ENCODE data around the gene ALDH1A1. TPM values are rescaled to one million over a fixed set of nuclear protein-coding genes. Genes with fewer than 3 reads are reported as not detected.

Gene ALDH1A1
- polyA plus RNA-seq, 3 donors, result 256 to 292 (median 277) TPM

DNA sequence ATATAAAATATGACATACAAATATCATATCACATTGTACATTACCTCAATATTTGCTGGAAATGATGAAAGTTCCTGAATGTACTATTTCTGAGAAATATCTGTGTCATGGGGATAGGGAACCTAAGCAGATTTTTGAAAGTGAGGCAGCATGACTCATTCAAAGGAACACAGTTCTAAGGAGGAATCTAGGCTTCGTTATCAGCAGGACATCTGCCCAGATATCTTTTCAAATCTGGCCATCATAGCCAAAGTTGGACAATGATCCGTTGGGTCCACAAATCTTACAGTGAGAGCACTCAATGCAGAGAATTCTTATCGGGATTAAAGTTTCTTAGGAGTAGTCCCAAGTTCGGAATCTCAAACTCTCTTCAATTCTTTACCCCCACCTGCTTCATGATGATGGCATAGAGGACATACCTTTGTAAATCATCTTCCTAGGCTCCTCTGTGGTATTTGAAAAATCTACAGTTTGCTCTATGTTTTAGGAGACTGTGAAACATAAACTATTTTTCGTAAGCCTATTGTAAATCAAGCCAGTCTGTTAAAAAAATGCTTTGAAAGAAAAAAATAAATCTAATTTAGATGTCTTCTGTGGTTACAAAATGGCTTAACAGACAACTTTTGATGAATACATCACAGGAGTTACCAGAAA is 29.4 kb upstream of the ALDH1A1 start:
- DNase-seq, result no peak

DNA sequence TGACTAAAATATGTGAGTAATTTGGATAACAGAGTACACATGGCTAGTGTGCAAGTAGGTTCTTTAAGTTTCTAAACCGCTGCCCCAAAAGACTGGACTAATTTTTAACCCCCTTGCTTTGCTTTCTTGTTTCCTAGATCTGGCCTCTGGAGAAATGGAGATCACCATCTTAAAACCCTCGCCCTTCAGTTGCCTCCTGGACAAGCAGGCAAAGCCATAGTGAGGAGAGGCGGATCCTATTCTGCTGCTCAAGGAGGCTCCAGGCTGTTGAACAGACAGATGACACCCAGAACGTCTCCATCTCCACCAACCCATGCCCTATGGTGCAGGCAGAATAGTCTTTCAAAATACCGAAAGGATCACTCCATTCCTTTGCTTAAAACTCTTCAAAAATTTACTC is 28.6 kb upstream of the ALDH1A1 start:
- no peak for DNase-seq

DNA sequence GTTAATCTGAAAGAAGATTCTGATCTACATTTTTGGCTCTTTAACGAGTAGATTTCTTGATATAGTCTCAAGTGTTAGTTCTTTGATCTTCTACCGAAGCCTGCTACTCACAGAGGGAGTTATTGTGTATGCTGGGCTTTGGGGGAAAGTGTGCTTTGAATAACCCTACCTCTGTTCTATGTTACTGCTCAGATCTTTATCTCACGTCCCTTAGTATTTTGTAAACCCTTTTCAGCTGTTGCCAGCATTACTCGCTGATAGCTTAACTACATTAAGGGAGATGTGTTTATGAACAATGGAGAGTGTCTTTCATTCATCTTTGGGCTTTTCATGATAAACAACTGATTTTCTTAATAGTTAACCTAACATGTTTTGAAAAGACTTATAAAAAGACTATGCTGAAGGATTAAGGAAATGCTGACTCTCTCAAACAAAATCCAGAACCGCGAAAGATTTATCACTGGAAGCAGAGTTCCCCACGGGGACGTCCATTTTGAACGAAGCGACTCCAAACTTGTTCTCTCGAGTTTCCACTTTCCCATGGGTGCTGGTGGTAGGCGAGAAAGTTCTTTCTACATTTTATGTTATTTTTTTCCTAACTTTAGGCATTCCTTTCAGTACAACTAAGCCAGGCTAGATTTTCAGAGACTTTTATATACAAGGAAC is 27.9 kb upstream of the ALDH1A1 start:
- no peak for DNase-seq

DNA sequence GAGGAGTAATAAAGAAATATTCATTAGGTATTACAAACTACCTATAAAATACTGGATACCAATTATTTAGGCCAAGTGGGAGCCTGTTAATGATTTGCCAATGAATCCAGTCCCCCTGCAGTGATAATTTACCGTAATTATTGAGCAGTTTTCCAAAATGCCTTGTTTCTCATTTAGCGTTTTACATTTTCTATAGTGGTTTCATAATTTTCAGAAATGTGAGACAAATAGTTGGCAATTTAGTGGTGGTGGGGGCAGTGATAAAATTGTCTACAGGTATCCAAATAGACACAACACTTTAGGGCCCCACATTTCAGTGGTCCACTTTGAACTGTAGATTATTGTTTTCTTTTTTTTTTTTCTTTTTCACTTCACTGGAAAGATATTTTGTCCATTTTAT is 27.3 kb upstream of the ALDH1A1 start:
- no peak for DNase-seq

DNA sequence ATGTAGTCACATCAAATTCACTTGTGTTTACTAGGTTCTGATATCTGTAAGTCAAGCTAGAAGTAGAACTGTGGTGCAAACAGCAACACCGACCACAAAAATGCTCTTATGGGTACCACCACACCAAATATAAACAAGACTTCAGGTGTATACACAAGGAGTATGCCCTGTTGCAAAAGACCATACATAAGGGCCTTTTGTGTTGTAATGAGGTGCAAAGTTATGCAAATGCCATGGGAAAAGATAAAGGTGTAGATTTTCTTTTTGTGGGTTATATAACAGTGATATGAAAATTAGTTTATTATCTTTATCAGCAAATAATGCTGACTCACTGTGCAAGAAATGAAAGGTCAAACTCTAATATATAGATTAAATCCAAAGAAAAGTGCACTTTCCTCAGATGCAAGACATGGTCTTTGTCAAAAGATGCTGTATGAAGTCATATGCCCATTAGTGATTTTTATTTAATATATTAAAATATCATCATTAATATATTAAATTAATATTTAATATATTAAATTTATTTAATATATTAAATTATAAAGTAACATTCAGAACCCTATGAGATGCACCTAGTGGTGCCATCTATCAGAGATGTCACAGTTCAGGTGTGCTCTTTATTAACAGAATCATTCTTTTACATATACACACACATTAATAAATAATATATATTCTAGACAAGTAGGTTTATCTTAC is 26.7 kb upstream of the ALDH1A1 start:
- DNase-seq, result no peak

DNA sequence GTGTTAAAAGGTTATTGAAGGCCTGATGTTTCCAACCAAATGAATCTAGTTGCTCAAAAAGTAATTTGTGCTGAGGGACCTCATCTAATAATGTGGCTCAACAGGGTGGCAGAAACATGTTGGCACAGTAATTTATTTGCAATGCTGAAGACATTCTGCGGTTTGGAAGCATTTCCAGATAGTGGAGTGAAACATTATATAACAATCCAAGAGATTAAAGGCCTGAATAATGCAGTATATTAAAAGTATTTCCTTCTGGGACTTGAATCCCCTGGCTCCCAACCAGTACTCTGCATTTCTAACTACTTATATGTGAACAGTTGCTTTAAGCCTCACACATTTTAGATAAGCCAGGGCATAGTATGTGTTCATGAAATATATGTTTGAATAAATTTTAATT is 25.9 kb upstream of the ALDH1A1 start:
- DNase-seq, result no peak

DNA sequence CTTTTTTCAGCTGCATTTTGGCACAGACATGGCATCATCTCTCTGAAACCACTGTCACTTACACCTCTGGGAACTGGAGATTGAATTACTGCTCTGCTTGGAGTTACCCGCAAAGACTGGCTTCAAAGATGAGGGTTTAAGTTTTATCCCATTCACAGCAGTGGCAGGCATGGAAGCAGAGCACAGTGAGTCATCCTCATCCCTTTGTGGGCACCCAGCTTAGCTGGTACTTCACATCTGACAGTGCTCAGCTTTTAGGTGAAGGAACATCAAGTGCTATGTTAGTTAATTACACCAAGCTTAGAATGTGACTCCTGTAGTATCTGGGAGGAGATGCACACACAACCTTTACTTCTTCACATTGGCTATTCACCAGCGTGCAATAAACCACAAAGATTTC is 24.8 kb upstream of the ALDH1A1 start:
- no peak for DNase-seq

DNA sequence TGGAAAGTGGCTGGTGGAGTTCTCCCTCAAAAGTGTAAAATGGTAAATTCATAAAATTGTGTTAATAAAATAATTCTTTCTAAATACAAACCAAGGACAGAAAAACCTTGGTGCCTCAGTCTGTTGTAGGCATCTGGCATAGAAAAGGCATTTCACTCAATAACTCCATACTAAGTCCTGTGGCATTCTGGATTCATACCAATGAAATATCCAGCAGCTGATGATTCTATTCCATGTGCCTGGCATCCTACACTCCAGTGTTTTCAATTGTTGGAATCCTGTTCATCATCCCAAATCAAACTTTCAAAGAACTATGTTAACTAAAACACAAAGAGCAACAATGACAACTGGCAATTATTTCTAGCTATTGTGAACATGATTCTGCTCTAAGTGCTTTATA is 21.6 kb upstream of the ALDH1A1 start:
- no peak for DNase-seq

DNA sequence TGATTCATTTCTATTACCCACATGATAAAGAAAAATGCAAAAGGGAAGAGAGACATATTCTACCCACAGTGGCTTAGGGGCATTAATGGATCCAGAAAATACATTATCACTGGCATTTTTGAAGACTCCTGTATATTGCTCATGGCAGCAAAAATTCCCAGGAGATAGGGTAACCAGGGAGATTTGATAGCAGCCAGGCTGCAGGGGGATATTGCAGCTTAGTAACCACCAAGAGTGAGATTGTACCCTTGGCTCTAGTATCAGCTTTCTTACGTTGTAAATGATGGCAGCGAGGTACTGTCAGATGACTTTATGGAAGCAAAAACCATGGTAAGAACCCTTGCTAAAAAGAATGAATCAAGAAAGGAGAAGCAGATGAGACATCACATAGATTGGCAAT is 19.8 kb upstream of the ALDH1A1 start:
- DNase-seq, result no peak

DNA sequence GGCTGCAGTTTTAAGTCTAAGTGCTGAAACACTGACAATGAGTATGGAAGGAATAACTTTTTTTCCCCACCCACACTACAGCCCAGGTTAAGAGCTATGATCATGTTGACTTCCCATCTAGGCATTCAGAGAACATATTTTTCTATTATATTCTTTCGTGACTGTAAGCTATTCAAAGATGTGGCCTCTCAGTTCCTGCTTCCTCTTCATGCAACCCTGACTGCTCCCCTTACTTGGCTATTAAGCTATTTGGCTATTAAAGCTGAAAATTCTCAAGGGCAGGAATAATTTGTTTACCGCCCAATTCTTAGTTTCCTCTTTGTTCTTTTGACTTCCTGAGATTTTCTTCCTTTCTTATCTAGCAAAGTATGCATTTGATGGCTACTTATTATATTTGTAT is 18.6 kb upstream of the ALDH1A1 start:
- DNase-seq, result no peak

DNA sequence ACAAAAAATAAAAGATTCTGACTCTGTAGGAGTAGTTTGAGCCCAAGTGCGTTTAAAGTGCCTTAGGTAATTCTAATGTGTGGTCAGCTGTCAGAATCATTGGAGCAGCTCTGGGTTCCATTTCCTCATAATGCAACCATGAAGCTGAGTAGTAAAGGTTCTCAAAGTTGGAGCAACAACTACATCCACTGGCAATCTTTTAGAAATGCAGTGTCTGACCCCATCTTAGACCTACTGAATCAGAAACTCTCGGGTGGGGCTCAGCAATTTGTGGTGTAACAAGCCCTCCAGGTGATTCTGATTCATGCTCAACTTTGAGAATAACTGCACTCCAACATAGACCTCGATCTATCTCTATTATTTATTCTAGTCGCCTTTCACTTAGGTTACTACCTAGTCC is 7.6 kb upstream of the ALDH1A1 start:
- DNase-seq, result no peak

DNA sequence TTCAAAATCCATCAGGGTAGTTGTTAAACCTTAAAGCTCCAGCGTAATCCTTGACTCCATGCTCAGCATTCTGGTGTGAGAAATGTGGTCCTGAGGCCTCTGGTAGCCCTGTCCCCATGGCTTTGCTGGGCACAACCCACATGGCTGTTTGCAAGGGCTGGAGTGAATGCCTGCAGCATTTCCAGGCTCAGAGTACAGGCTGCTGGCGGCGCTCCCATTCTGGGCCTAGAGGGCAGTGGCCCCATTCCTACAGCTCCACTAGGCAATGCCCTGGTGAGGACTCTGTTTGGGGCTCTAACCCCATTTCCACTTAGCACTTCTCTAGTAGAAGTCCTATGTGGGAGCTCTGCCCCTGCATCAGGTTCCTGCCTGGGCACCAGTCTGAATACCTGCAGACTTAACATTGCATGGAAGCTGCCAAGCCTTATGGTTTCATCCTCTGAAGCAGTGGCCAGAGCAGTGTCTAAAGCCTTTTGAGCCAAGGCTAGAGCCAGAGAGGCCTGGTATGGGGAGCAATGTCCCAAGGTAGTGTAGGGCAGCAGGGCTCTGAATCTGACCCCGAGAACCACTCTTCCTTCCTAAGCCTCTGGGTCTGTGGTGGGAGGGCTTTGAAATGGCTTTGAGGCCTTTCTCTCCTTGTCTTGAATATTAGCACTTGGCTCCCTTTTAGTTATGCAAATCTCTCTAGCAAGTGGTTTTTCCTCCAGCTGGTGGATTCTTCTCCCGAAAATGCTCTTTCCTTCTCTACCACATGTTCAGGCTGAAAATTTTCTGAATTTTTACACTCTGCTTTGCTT is 5.8 kb upstream of the ALDH1A1 start:
- DNase-seq, result no peak

DNA sequence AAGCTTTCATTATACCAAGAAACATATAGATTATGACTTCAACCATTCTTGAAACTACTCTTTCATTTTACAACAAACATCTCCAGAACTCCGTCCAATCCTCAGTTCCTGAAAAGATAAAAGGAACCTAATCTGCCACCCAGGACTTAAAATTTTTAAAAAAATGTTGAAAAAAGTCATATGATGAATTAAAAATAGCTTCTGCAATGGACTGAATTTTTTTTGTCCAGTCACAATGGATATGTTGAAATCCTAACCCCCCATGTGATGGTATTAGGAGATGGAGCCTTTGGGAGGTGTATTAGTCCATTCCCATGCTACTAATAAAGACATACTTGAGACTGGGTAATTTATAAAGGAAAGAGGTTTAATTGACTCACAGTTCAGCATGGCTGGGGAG is 2.7 kb upstream of the ALDH1A1 start:
- DNase-seq, result no peak

DNA sequence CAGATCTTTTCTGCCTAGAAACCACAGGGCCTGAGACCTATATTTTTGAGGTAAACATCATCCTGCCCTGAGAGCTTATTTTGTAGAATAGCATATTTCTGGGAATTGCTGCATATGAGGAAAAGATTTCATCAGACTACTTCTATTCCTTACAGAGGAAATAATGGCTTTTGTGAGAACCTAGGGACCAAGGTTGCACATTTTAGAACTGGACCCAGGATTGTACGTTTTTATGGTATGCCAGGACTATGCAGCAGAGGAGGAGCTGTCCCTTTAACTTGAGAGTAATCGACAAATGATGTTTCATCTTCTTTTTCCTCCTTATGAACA is 2.2 kb upstream of the ALDH1A1 start:
- no peak for DNase-seq

DNA sequence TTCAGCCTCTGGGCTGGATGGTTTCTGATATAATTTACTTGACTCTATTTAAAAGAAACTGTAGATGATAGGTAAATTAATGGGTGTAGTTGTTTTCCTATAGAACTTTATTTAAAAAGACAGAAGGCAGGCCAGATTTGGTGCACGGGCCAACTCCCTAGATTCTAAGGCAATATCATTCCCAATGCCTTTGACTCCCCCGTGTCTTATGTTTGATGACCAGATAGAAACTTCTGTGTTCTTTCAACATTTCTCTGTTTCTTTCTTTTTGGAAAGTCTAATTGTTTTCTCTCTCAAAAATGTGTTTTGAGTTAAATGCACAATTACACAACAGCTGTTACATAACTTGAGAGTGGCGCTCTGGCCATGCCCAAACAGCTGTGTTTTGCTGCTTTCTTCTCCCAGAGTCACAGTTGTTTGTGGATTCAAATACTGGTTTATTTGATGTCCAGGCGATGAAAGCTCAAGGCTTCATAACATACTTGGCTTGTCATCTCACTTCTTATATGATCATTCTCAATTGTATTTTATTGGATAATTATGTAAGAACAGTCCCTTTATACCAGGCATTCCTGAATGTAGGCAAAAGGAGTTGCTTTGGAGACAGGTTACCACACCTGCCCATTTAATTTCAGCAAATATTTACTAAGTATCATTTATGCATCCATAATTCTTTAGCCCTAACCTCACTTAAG is 1.7 kb upstream of the ALDH1A1 start:
- DNase-seq, result no peak

DNA sequence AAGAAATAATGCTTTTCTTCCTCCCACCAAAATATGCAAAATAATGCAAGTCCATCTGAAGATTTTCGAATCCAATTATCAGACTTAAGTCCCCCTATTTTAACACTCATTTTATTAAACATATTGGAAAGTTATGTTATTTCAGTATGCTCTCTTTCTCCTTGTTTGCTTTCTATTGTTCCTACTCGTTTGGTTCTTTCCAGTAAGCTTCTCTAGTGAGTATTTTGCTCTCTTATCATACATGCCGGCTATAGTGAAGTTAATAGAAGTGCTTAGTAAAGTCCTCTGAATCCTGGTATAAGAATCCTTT is 517 bp downstream of the ALDH1A1 start:
- DNase-seq, result no peak

DNA sequence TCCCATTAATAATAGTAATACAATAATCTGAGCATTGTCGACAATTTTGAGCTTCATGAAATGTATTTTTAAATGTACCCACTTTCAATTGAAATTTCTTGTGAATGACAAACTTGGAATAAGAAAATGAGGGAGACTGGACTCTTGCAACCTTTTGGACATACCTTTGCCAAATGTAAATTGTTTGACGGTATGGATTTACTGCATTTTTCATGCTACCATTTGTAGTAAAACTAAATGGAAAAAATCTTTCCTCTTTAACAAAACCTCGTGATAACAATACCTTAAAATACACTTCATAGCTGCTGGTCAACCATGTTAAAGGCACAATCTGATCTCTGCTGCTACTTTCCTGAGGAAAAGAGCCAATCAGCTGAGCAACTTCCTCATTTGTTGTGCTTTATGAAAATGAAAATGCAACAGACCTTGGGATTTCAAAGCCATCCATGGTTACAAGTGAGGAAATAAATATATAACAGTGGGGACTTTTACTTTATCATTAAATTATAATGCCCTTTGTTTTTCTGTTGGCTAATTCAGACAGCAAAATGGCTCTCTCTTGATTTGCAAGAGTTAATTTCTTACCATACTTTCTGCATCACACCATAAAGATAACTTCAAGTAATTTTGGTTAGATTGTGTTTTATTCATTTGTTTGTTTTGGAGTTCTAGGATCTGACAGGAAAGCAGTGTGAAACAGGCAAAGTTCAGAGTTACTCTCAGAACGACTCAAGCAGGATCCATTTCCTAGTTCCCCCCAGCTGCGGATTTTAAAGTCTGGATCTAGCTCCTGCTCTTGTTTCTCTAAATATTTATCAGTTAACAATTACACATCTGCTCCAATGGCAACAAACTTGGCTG is 1.1 kb downstream of the ALDH1A1 start:
- DNase-seq, result no peak

DNA sequence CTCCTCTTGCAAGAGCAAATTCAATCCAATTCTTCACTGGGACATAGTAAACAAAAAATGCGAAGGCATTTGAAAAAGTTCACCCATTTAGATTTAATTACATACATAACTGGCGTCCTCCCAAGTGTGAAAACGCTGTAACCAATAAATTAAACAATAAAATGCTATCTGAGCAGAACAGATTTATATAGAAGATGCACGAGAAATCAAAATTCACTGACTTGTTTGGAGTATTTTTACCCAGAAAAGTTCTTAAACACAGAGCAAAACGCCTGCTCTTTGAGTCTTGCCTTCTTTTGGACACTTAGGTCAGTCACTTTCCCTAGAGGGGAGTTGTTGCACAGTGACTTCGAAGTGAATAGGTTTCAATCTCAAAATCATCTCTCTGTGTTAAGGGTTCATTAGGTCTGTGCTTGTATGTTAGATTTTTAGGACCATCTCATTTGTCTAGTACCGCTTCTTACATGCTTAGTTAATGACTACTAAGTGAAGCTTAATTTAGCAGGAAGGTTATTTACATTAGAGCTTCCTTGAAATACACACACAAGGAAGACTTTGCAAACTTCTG is 1.9 kb downstream of the ALDH1A1 start:
- DNase-seq, result no peak

DNA sequence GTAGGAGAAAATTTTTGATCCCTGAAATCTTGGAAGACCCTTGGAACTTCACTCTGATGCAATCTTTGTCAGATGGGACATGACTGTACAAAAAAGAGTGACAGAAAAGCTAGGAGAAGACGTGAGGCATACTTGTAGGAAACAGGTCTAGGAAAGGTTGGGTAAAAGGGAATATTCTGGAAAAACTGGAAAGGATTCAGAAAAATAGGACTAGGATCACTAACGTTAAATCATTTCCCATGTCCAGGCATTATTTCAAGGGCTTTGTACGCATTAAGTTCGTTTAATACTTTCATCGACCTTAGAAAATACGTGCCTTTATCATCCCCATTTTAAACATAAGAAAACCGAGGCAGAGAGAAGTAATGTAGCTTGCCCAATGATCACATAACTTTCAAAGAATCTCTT is 2.9 kb downstream of the ALDH1A1 start:
- no peak for DNase-seq

DNA sequence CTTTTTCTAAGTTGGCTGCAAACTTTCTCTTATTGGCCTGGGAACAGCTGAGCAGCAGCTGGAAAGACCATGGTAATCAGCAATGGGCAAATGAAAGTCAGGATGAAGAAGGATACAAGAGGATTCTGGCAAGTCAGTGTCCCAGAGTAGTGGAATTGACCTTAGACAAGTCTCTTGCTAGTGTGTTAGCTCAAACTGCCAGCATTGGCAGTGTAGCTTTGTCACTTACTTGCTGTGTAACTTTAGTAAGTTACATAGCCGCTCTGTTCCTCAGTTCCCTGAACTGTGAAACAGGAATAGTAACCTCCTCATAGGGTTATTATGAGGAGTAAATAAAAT is 3.6 kb downstream of the ALDH1A1 start:
- DNase-seq, result no peak

DNA sequence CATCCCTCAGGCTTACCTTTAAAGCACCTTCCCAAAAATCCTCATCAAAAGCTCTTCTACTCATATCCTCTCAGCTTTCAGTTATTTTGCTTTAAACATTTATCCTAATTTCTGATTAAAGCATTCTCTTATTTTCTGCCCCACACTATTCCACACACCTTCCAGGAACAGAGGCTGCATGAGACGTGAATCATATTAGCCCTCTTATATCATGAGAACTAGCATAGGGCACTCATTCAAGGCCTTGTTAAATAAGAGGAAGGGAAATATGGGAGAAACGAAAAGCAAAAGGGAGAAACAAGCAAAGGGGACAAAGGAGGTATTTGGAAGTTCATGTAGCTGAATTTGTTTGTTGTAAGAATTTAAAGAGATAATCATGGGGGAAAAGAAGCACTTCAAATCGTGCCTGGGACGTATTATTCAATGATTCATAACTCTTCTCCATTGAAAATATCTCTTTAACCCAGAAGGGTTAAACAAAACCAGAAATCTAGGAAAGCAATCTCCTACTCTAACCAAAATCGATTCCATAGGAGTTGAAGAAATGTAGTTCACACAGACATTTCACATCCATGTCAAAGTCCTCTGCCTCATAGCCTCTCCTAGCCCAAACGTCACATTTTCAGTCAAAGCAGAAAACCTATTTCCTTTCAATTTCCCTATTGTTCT is 4.1 kb downstream of the ALDH1A1 start:
- DNase-seq, result no peak

All from renal pelvis (tissue), 4 donors.